Cardiac muscle cell (in vitro differentiated cells and primary cell): ENCODE data around the gene WNT7B. TPM values are rescaled to one million over a fixed set of nuclear protein-coding genes. Genes with fewer than 3 reads are reported as not detected.

Experiments used
- DNase-seq, 2 donors: peaks; one replicate each; pipeline versions ENCODE4 v3.0.0 to v3.0.0-alpha.2; 2010 to 2017; ENCODE audit warnings: low read depth in 1 of 2, low spot score in 1 of 2
- H3K27ac ChIP-seq: fragments of 200-600 bp; sonication (generic); 2 replicates; pipeline ENCODE4 v1.5.1; 2016
- H3K27me3 ChIP-seq: fragments of 200-600 bp; sonication (generic); 2 replicates; pipeline ENCODE4 v1.6.0; 2016; ENCODE audit warnings: control low read depth
- H3K36me3 ChIP-seq: fragments of 200-600 bp; sonication (generic); 2 replicates; pipeline ENCODE4 v1.5.1; 2016; ENCODE audit warnings: control low read depth
- H3K4me1 ChIP-seq: fragments of 200-600 bp; sonication (generic); 2 replicates; pipeline ENCODE4 v1.8.1; 2017; ENCODE audit warnings: low read depth, mild to moderate bottlenecking, mixed run types
- H3K4me3 ChIP-seq: fragments of 200-600 bp; sonication (generic); 2 replicates; pipeline ENCODE4 v1.5.1; 2016; ENCODE audit warnings: mild to moderate bottlenecking
- H3K9me3 ChIP-seq: fragments of 200-600 bp; sonication (generic); 2 replicates; pipeline ENCODE4 v1.5.1; 2017; ENCODE audit warnings: low read depth, mild to moderate bottlenecking, control low read depth
- polyA plus RNA-seq: library from polyadenylated mRNA; unstranded; fragments of >200 nt; fragmentation: Nextera tagmentation; extraction: Ambion mirVana; gene quantifications from 2 replicates; pipeline ENCODE4 v1.2.1, GENCODE V29; 2016
- total RNA-seq: library from RNA; depleted of rRNA; stranded (reverse); fragments of >200 nt; gene quantifications from 2 replicates; pipeline ENCODE4 v1.2.3, GENCODE V29; 2016
- TF ChIP-seq, protein P1 (sequence below): IDR thresholded peaks from 2 replicates; pipeline ENCODE4 v1.5.1; 2012; ENCODE audit warnings: low read depth, mild to moderate bottlenecking, low read length

WNT7B gene
- total and polyA plus RNA-seq, 2 experiments from 2014 or later = not detected

DNA sequence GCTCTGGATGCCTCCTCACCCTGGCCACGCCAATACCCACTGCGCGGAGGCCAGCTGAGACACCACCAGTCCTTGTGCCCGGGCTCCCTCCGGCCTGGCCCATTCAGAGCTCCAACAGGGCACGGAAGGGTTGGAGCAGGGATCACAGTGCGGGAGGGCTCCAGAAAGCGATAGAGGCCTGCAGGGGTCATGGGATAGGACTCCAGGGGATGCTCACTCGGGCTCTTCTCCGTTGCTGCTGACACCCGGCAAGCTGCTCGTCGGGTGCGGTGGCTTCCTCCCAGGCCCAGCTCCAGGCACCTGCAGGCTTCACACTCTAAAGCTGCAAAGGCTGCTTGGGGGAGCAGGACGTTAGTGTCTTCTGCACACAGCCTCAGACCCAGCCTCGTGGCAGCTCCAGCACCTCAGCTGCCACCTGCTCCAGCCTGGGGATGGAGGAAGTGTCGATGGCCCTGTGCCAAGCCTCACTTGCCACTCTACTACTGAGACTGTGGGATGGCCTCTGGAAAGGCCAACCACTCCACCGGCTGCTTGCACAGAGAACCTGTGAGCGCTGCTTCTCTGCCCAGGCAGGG lies 10.6 kb downstream of the WNT7B start:
- peaks cover 7% of the 10 kb centered on the region for H3K4me1 ChIP-seq
- no peaks in the 10 kb centered on the region for H3K36me3 ChIP-seq
- TF ChIP-seq, protein P1, sequence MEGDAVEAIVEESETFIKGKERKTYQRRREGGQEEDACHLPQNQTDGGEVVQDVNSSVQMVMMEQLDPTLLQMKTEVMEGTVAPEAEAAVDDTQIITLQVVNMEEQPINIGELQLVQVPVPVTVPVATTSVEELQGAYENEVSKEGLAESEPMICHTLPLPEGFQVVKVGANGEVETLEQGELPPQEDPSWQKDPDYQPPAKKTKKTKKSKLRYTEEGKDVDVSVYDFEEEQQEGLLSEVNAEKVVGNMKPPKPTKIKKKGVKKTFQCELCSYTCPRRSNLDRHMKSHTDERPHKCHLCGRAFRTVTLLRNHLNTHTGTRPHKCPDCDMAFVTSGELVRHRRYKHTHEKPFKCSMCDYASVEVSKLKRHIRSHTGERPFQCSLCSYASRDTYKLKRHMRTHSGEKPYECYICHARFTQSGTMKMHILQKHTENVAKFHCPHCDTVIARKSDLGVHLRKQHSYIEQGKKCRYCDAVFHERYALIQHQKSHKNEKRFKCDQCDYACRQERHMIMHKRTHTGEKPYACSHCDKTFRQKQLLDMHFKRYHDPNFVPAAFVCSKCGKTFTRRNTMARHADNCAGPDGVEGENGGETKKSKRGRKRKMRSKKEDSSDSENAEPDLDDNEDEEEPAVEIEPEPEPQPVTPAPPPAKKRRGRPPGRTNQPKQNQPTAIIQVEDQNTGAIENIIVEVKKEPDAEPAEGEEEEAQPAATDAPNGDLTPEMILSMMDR = no peak
- no peak overlapping the region for H3K27ac ChIP-seq
- H3K27me3 ChIP-seq = peaks cover 78% of the 10 kb centered on the region
- H3K4me3 ChIP-seq = no peak overlapping the region
- no peaks in the 10 kb centered on the region for H3K9me3 ChIP-seq
- no peak for DNase-seq

DNA sequence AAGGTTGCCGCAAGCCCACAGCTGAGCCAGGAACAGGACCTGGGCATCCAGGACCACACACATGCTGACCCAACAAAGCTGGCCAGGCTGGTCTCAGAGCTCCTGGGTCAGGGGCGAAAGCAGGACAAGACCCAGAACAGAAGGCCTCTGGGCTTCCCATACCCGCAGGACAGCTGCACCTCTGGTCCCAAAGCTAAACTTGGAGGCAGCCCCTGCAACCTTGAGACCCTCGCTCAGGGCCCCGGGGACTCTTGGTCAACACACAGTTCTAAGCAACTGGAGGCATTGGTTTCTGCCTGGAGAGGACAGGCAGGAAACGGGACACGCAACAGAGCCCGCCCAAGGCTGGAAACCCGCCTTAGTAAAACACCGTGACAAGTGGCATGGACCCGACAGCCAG lies 11.4 kb downstream of the WNT7B start:
- Histone ChIP-seq H3K9me3 (no peaks in the 10 kb centered on the region), H3K27me3 (peaks cover 70% of the 10 kb centered on the region), H3K4me3 (no peak overlapping the region), H3K36me3 (no peaks in the 10 kb centered on the region), H3K4me1 (no peaks in the 10 kb centered on the region), H3K27ac (no peak overlapping the region)
- no peak for DNase-seq
- TF ChIP-seq, protein P1 = no peak

DNA sequence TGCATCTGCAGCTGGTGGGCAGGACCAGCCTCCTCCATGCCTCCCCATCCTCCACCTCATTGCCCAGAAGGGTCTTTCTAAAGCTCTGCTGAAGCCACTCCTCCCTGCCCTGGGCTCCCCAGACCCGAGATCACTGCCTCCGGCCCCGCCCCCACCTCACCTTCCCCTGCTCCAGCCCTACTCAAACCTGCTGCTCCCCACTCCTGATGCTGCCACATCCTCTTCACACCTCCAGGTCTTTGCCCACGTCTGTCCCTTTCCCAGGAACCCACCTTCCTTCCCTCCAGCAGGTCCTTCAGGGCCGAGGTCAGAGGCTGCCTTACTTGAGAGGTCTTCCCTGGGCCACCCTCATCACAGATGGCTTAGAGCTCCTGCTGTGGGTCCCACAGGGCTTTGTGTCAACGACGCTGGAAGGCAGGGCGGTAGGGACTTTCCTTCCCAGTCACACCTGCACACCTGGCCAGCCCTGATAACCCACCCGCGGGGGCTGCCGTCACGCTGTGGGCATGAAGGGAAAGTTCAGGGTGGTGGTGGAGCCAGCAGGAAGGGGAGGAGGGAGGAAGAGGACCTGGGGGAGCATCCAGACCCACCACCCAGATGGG lies 11.9 kb downstream of the WNT7B start:
- peaks cover 64% of the 10 kb centered on the region for H3K27me3 ChIP-seq

DNA sequence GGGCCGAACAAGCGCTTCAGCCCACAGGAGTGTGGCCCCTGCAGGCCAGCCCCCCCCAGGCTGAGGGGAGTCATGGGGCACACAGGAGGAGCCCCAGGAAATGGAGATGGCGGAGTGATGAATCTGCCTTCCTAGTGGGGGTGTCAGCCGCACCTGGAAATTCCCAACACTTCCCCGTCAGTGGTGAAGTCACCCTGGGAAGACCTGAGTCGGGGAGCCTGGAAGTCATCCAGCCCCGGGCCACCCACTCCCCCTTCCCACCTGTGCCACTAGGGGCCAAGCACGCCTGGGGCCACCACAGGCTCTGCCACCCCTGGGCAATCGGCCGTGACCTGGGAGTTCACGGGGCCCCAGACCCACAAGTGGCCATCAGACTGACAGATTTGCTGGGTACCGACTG lies 12.6 kb downstream of the WNT7B start:
- Histone ChIP-seq H3K27me3 (peaks cover 58% of the 10 kb centered on the region), H3K4me1 (no peaks in the 10 kb centered on the region)

More for the DNA sequence above, 11.9 kb downstream of the WNT7B start:
- Histone ChIP-seq H3K4me3 (no peak overlapping the region), H3K9me3 (no peaks in the 10 kb centered on the region), H3K36me3 (no peaks in the 10 kb centered on the region), H3K4me1 (no peaks in the 10 kb centered on the region), H3K27ac (no peak overlapping the region)
- no peak for DNase-seq
- TF ChIP-seq, protein P1 = no peak

DNA sequence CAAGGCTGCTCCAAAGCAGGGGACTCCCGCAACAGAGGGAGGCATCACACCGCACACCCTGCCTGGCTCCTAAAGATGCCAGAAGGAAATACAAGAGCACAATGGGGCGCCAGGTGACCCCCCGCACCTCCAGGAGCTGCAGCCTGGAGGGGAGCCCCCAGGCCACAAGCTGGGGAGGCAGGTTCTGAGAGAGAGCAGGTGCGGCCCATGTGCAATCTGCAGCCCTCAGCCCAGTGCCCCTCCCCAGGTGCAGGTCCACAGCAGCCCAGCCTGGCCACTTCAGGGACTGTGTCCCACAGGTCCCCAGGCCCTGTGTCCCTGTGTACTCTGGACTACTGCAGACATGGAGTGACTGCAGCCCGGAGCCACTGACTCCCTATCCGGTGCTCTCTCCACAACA lies 13.1 kb downstream of the WNT7B start:
- peaks cover 52% of the 10 kb centered on the region for H3K27me3 ChIP-seq
- H3K4me1 ChIP-seq = no peaks in the 10 kb centered on the region
- no peak overlapping the region for H3K4me3 ChIP-seq
- H3K9me3 ChIP-seq = no peaks in the 10 kb centered on the region
- H3K27ac ChIP-seq = no peak overlapping the region
- no peak for DNase-seq
- TF ChIP-seq, protein P1 = no peak
- no peaks in the 10 kb centered on the region for H3K36me3 ChIP-seq

More for the DNA sequence above, 12.6 kb downstream of the WNT7B start:
- no peak overlapping the region for H3K4me3 ChIP-seq
- no peaks in the 10 kb centered on the region for H3K9me3 ChIP-seq
- TF ChIP-seq, protein P1 = no peak
- DNase-seq = no peak
- no peaks in the 10 kb centered on the region for H3K36me3 ChIP-seq
- no peak overlapping the region for H3K27ac ChIP-seq
